ENCODE results near the gene SNX5. TPM values are rescaled to one million over a fixed set of nuclear protein-coding genes. Genes with fewer than 3 reads are reported as not detected.

SNX5 gene
- total RNA-seq, 1 experiment from 2014 or later: 159 TPM

GRCh38 chr20:17966432-17967310, 1.9 kb downstream of the SNX5 start:
- Histone ChIP-seq H2AFZ (ENCODE audit: low read depth, low read length, poor library complexity, severe bottlenecking) (no peak overlapping the region), H3K4me3 (replicated peaks in 1 of 2; ENCODE audit: low read depth in 1 of 2, low read length in 2 of 2) (peak overlapping the region; percentile 75 to 86), H3K27ac (ENCODE audit: low read depth, low read length) (peak overlapping the region; percentile 99; the same call in 1 of the 2 replicates), H3K9me3 (ENCODE audit: control insufficient read depth in 1 of 2, insufficient read depth in 1 of 2, low read depth in 1 of 2, low read length in 2 of 2) (no peaks in the 10 kb centered on the region), H4K20me1 (ENCODE audit: insufficient read depth) (peaks cover 32% of the 10 kb centered on the region; the same call in 1 of the 2 replicates), H3K4me2 (ENCODE audit: low read length) (peak overlapping the region; percentile 88), H3K4me1 (ENCODE audit: control insufficient read depth in 1 of 2, insufficient read depth in 2 of 2, low read length in 2 of 2) (peaks cover 29 to 68% of the 10 kb centered on the region in 2 experiments), H3K36me3 (ENCODE audit: control insufficient read depth in 1 of 2, insufficient read depth in 2 of 2, low read length in 2 of 2) (peaks cover 3 to 43% of the 10 kb centered on the region in 2 experiments), H3K9ac (ENCODE audit: low read length) (peak overlapping the region; percentile 99), H3K9me2 (ENCODE audit: insufficient read depth) (no peaks in the 10 kb centered on the region), H3K27me3 (ENCODE audit: insufficient read depth, low read length) (no peaks in the 10 kb centered on the region), H3K79me2 (ENCODE audit: insufficient read depth, low read length) (peaks cover 97% of the 10 kb centered on the region)
- CTCF ChIA-PET: interaction anchor here (0.9 to 1.4 kb wide), 2 partner anchors 285 to 310 kb away, joined by 5 to 6 read pairs; no protein-coding TSS in a partner anchor
- ATAC-seq (no peak), DNase-seq (ENCODE audit: low read depth, low spot score) (no peak)
- intact Hi-C loops (cut with micrococcal nuclease): loop anchor here (10.0 kb wide), 1 partner anchor 308 kb away; no protein-coding TSS in a partner anchor
- POLR2A ChIA-PET: interaction anchor here (0.8 to 2.4 kb wide), 3 partner anchors 8 to 206 kb away, joined by 3 to 7 read pairs (median 4); no protein-coding TSS in a partner anchor
- TF ChIP-seq REST (IDR thresholded peaks at IDR 0.05; ENCODE audit: low read depth): no peak
- TF ChIP-seq SRF (IDR thresholded peaks at IDR 0.05; ENCODE audit: low read depth): no peak
- peak in 1 of 3 experiments; percentile 21; a peak in 1 of 6 replicates for TF ChIP-seq CTCF (IDR thresholded peaks at IDR 0.05 in 2 of 3, conservative IDR thresholded peaks at IDR 0.05 in 1 of 3; ENCODE audit: borderline replicate concordance in 1 of 3, insufficient read depth in 1 of 3, low read depth in 2 of 3, low read length in 2 of 3)
- peak; percentile 27; the same call in 1 of the 2 replicates for TF ChIP-seq POLR2AphosphoS5 (IDR thresholded peaks at IDR 0.05; ENCODE audit: low read depth, low read length)
- no peak for TF ChIP-seq YY1 (IDR thresholded peaks at IDR 0.05; ENCODE audit: extremely low read depth, insufficient replicate concordance, low read depth, low read length)
- TF ChIP-seq EZH2 (IDR thresholded peaks at IDR 0.05): no peak
- TF ChIP-seq POLR2A (IDR thresholded peaks at IDR 0.05; ENCODE audit: borderline replicate concordance, extremely low read depth, insufficient read depth, insufficient read length): no peak
- BruUV-seq (replicated peaks): no TSS peak
- RAD21 ChIA-PET (ENCODE audit: low non-redundant PET in 1 of 2, low total read pairs in 2 of 2, uncharacterized antibody in 2 of 2, unreplicated experiment in 2 of 2): no interaction called here

Data from HCT116 (cell line).